PC-9 (cell line): ENCODE data around the gene NLRP8.

Experiments
- EZH2 ChIP-seq: fragments of 200-600 bp; sonication (generic); IDR thresholded peaks from 2 replicates; pipeline ENCODE4 v1.8.0; 2017; ENCODE audit warnings: antibody characterized with exemption, low read depth
- TF ChIP-seq, protein P1 (sequence below): fragments of 200-600 bp; sonication (generic); conservative IDR thresholded peaks from 2 replicates; pipeline ENCODE4 v1.6.1; 2017; ENCODE audit warnings: mixed run types, antibody characterized with exemption, mild to moderate bottlenecking, moderate library complexity

DNA sequence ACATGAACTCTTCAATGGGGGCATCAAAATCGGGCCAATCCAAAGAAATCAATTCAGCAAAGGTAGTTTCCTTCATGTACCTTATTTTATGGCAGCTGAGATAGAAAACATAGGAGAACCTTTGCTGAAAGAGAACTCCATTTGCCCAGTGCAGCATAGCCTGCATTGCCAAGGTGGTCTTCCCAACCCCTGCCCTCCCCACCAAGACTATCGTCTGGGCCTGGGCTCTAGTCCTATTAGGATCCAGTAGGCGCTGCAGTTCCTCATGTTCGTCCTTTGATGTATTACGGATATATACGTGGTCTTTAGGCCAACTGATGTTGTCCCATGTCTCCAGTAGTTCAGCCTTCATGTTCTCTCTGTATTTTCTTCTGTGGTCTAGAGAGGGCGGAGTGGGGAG, 34.7 kb upstream of the NLRP8 start:
- TF ChIP-seq, protein P1, sequence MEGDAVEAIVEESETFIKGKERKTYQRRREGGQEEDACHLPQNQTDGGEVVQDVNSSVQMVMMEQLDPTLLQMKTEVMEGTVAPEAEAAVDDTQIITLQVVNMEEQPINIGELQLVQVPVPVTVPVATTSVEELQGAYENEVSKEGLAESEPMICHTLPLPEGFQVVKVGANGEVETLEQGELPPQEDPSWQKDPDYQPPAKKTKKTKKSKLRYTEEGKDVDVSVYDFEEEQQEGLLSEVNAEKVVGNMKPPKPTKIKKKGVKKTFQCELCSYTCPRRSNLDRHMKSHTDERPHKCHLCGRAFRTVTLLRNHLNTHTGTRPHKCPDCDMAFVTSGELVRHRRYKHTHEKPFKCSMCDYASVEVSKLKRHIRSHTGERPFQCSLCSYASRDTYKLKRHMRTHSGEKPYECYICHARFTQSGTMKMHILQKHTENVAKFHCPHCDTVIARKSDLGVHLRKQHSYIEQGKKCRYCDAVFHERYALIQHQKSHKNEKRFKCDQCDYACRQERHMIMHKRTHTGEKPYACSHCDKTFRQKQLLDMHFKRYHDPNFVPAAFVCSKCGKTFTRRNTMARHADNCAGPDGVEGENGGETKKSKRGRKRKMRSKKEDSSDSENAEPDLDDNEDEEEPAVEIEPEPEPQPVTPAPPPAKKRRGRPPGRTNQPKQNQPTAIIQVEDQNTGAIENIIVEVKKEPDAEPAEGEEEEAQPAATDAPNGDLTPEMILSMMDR = no peak
- no peak for TF ChIP-seq EZH2
